HG03521 (cell line): ENCODE results near the gene ARIH2.

Source experiments
- ATAC-seq: cut with Tn5 transposase; IDR thresholded peaks from one replicate; pipeline ENCODE4 v1.9.1; 2021; ENCODE audit warnings: mild to moderate bottlenecking, moderate library complexity; ENCODE audit not compliant: unreplicated experiment

ARIH2 gene

GRCh38 chr3:48928679-48929078 lies 10.0 kb downstream of the ARIH2 start:
- ATAC-seq, result no peak

GRCh38 chr3:48929358-48930035 lies 10.9 kb downstream of the ARIH2 start:
- ATAC-seq, result no peak

GRCh38 chr3:48930590-48930989 lies 11.9 kb downstream of the ARIH2 start:
- no peak for ATAC-seq

- ATAC-seq, result no peak
Measured at GRCh38 chr3:48931944-48932580, 13.4 kb downstream of the ARIH2 start.

- ATAC-seq, result no peak
Measured at GRCh38 chr3:48934333-48934991, 15.8 kb downstream of the ARIH2 start.

- no peak for ATAC-seq
Measured at GRCh38 chr3:48935530-48935929, 16.9 kb downstream of the ARIH2 start.

GRCh38 chr3:48938156-48938555 lies 19.5 kb downstream of the ARIH2 start:
- no peak for ATAC-seq

- no peak for ATAC-seq
Measured at GRCh38 chr3:48938689-48939088, 20.0 kb downstream of the ARIH2 start.

GRCh38 chr3:48945432-48945831 lies 26.8 kb downstream of the ARIH2 start:
- ATAC-seq, result no peak

GRCh38 chr3:48945891-48946549 lies 27.4 kb downstream of the ARIH2 start:
- no peak for ATAC-seq

GRCh38 chr3:48949376-48949717 lies 30.7 kb downstream of the ARIH2 start:
- no peak for ATAC-seq

GRCh38 chr3:48950051-48950450 lies 31.4 kb downstream of the ARIH2 start:
- no peak for ATAC-seq

- ATAC-seq, result no peak
Measured at GRCh38 chr3:48951764-48952163, 33.1 kb downstream of the ARIH2 start.

GRCh38 chr3:48952510-48953118 lies 34.0 kb downstream of the ARIH2 start:
- no peak for ATAC-seq

GRCh38 chr3:48957006-48957705 lies 38.5 kb downstream of the ARIH2 start:
- no peak for ATAC-seq

- no peak for ATAC-seq
Measured at GRCh38 chr3:48960841-48961413, 42.3 kb downstream of the ARIH2 start.

- no peak for ATAC-seq
Measured at GRCh38 chr3:48962340-48962739, 43.7 kb downstream of the ARIH2 start.

GRCh38 chr3:48962939-48963338 lies 44.3 kb downstream of the ARIH2 start:
- no peak for ATAC-seq

- ATAC-seq, result no peak
Measured at GRCh38 chr3:48963591-48963990, 44.9 kb downstream of the ARIH2 start.

GRCh38 chr3:48966367-48966766 lies 47.7 kb downstream of the ARIH2 start:
- no peak for ATAC-seq
